HG03097 (cell line): ENCODE measurements around the gene CCDC187.

Source experiments
- ATAC-seq: cut with Tn5 transposase; IDR thresholded peaks from one replicate; pipeline ENCODE4 v1.9.1; 2021; ENCODE audit not compliant: unreplicated experiment, low FRiP score

Gene CCDC187

GRCh38 chr9:136201609-136202453, 102.1 kb downstream of the CCDC187 start:
- no peak for ATAC-seq

- ATAC-seq: no peak
These were observed 102.7 kb downstream of the CCDC187 start for GRCh38 chr9:136201174-136201573.

- no peak for ATAC-seq
These were observed 103.5 kb downstream of the CCDC187 start for GRCh38 chr9:136200424-136200823.
